Kidney epithelial cell (primary cell): ENCODE data around the gene C2orf49. TPM values are rescaled to one million over a fixed set of nuclear protein-coding genes. Genes with fewer than 3 reads are reported as not detected.

ENCODE experiments used
- DNase-seq: peaks from one replicate; pipeline ENCODE4 v3.0.0-alpha.2; 2010; ENCODE audit warnings: low read depth
- H3K27me3 ChIP-seq: 2 replicates; pipeline ENCODE4 v1.6.0; 2011; ENCODE audit warnings: low read length; ENCODE audit not compliant: control insufficient read depth, insufficient read depth
- H3K36me3 ChIP-seq: 2 replicates; pipeline ENCODE4 v1.5.1; 2011; ENCODE audit warnings: low read length; ENCODE audit not compliant: control insufficient read depth, insufficient read depth
- H3K4me3 ChIP-seq: 2 replicates; pipeline ENCODE4 v1.5.1; 2011; ENCODE audit warnings: low read depth, mild to moderate bottlenecking, control low read depth, low read length
- CTCF ChIP-seq: IDR thresholded peaks from 2 replicates; pipeline ENCODE4 v1.5.1; 2011; ENCODE audit warnings: mild to moderate bottlenecking, moderate library complexity, low read length, control low read depth, inconsistent platforms; ENCODE audit not compliant: insufficient read depth, poor library complexity, severe bottlenecking
- total RNA-seq: library from RNA; depleted of rRNA; stranded (reverse); fragments of >200 nt; gene quantifications from 2 replicates; pipeline ENCODE4 v1.2.3, GENCODE V29; 2015

The C2orf49 gene
- total RNA-seq, 1 donor from 2014 or later: 29.5 TPM

GRCh38 chr2:105382177-105382576 lies 44.8 kb downstream of the C2orf49 start:
- no peak for TF ChIP-seq CTCF
- no peak overlapping the region for H3K4me3 ChIP-seq
- H3K27me3 ChIP-seq: no peaks in the 10 kb centered on the region
- peaks cover 11% of the 10 kb centered on the region for H3K36me3 ChIP-seq
- no peak for DNase-seq

GRCh38 chr2:105383432-105384166 lies 46.3 kb downstream of the C2orf49 start:
- Histone ChIP-seq H3K36me3 (peaks cover 10% of the 10 kb centered on the region), H3K4me3 (no peak overlapping the region), H3K27me3 (no peaks in the 10 kb centered on the region)
- no peak for TF ChIP-seq CTCF
- no peak for DNase-seq

GRCh38 chr2:105384216-105384615 lies 46.9 kb downstream of the C2orf49 start:
- no peak for DNase-seq
- peaks cover 10% of the 10 kb centered on the region for H3K36me3 ChIP-seq

GRCh38 chr2:105384861-105385260 lies 47.5 kb downstream of the C2orf49 start:
- H3K4me3 ChIP-seq: no peak overlapping the region
- no peaks in the 10 kb centered on the region for H3K27me3 ChIP-seq
- DNase-seq: no peak
- no peak for TF ChIP-seq CTCF
- peaks cover 9% of the 10 kb centered on the region for H3K36me3 ChIP-seq

More at GRCh38 chr2:105384216-105384615, 46.9 kb downstream of the C2orf49 start:
- TF ChIP-seq CTCF: peak; percentile 5
- no peaks in the 10 kb centered on the region for H3K27me3 ChIP-seq
- no peak overlapping the region for H3K4me3 ChIP-seq

- Histone ChIP-seq H3K36me3 (peaks cover 7% of the 10 kb centered on the region), H3K4me3 (no peak overlapping the region), H3K27me3 (no peaks in the 10 kb centered on the region)
- TF ChIP-seq CTCF: no peak
- no peak for DNase-seq
These were observed 48.6 kb downstream of the C2orf49 start for GRCh38 chr2:105385731-105386540.

GRCh38 chr2:105387225-105387624 lies 49.9 kb downstream of the C2orf49 start:
- Histone ChIP-seq H3K36me3 (peaks cover 8% of the 10 kb centered on the region), H3K27me3 (no peaks in the 10 kb centered on the region), H3K4me3 (no peak overlapping the region)
- DNase-seq: no peak
- TF ChIP-seq CTCF: no peak
